Measurements from ENCODE around the gene SLC22A4.

- TF ChIP-seq CTCF (IDR thresholded peaks at IDR 0.05), result no peak
- no peak for TF ChIP-seq ZFX (IDR thresholded peaks at IDR 0.05; ENCODE audit: borderline replicate concordance)
These were observed 19.8 kb downstream of the SLC22A4 start for GRCh38 chr5:132313961-132314432.

Measured in 22Rv1 (cell line).